Breast epithelium (tissue), 3 donors: ENCODE results near the gene HOXB9.

Source experiments
- CTCF ChIP-seq, 3 donors: fragments of 450-650 bp; IDR thresholded peaks; one replicate each; pipeline ENCODE4 v1.5.1; 2016 to 2017; ENCODE audit warnings: antibody characterized with exemption in 3 of 3, mild to moderate bottlenecking in 3 of 3, moderate library complexity in 3 of 3
- POLR2A ChIP-seq: fragments of 450-650 bp; IDR thresholded peaks from one replicate; pipeline ENCODE4 v1.6.1; 2016; ENCODE audit warnings: antibody characterized with exemption, mild to moderate bottlenecking, moderate library complexity
- POLR2AphosphoS5 ChIP-seq, 3 donors: sonication (generic); formaldehyde crosslinking; IDR thresholded peaks; one replicate each; pipeline ENCODE4 v1.6.1; 2017; ENCODE audit warnings: antibody characterized with exemption in 3 of 3

GRCh38 chr17:48582750-48583069, 43.4 kb downstream of the HOXB9 start:
- TF ChIP-seq CTCF (IDR thresholded peaks at IDR 0.05) (no peak), POLR2A (no peak), POLR2AphosphoS5 (IDR thresholded peaks at IDR 0.05) (no peak)
